ENCODE data around the gene SLC24A2.

Gene SLC24A2

DNA sequence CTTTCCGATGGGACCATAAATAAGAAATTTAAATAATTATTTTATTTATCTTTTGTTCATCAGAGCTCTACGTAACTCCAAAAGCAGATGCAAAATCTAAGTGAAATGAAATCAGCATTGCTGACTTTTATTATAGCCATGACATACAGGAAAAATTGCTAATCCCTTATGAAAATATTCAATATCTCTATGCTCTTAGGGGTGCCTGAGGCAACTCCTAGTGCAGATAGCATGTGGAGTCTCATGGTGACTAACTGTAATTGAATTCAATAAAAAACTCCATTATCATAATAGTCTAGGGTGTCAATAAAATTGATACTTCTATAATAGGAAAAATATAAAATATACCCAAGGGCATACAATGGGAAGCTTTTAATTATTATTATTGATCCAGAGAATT lies 42.6 kb downstream of the SLC24A2 start:
- no peak for DNase-seq (ENCODE audit: low read depth)
- in situ Hi-C loops (cut with HindIII; ENCODE audit: low sequenced_read_pairs): no loop called here
- TF ChIP-seq, protein P1, sequence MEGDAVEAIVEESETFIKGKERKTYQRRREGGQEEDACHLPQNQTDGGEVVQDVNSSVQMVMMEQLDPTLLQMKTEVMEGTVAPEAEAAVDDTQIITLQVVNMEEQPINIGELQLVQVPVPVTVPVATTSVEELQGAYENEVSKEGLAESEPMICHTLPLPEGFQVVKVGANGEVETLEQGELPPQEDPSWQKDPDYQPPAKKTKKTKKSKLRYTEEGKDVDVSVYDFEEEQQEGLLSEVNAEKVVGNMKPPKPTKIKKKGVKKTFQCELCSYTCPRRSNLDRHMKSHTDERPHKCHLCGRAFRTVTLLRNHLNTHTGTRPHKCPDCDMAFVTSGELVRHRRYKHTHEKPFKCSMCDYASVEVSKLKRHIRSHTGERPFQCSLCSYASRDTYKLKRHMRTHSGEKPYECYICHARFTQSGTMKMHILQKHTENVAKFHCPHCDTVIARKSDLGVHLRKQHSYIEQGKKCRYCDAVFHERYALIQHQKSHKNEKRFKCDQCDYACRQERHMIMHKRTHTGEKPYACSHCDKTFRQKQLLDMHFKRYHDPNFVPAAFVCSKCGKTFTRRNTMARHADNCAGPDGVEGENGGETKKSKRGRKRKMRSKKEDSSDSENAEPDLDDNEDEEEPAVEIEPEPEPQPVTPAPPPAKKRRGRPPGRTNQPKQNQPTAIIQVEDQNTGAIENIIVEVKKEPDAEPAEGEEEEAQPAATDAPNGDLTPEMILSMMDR (IDR thresholded peaks at IDR 0.05; ENCODE audit: low read depth, low read length, missing control alignments): no peak
- no peak overlapping the region for H3K4me3 ChIP-seq (ENCODE audit: low read depth, low read length)

DNA sequence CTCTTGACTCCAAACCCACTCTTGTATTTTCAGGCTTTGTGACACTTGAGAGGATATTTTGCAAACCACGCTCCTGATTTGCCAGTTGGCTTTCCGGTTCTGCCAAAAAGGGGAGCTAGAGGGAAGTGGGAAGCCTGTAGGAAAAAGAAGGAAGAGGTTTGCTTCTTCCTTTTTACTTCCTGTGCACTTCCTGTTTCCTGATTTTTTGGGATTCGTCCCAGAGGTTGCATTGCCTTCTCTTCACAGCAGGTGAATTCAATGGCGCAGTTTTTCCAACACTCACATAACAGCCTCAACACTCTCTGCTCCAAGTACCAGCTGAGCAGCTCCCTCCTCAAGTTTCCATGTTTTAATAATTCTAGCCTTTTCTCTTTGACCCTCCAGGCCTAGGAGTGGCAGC lies 47.7 kb downstream of the SLC24A2 start:
- H3K4me3 ChIP-seq (ENCODE audit: low read depth, low read length): no peak overlapping the region
- TF ChIP-seq, protein P1 (IDR thresholded peaks at IDR 0.05; ENCODE audit: low read depth, low read length, missing control alignments): no peak
- in situ Hi-C loops (cut with HindIII; ENCODE audit: low sequenced_read_pairs): no loop called here
- DNase-seq (ENCODE audit: low read depth): no peak
